CD14-positive monocyte (primary cell): ENCODE data around the gene BCAS1. TPM values are rescaled to one million over a fixed set of nuclear protein-coding genes. Genes with fewer than 3 reads are reported as not detected.
A peak's percentile ranks its signal among the peaks of the same experiment; 100 is the strongest.

Source experiments
- DNase-seq, 3 donors: peaks; one replicate each; pipeline ENCODE4 v3.0.0-alpha.2; 2011 to 2022
- H2AFZ ChIP-seq: 2 replicates; pipeline ENCODE4 v1.6.0; 2012; ENCODE audit warnings: mild to moderate bottlenecking, low read depth, low read length, inconsistent platforms; ENCODE audit not compliant: insufficient read depth, poor library complexity, severe bottlenecking
- H3K27ac ChIP-seq, 2 donors: 1 replicate in 1 of 2; 2 replicates in 1 of 2; pipeline ENCODE4 v1.5.1; 2012 to 2013; ENCODE audit warnings: low read length in 2 of 2, control low read depth in 1 of 2, inconsistent platforms in 1 of 2, low read depth in 1 of 2, mild to moderate bottlenecking in 1 of 2
- H3K27me3 ChIP-seq, 2 donors: one replicate each; pipeline versions ENCODE4 v1.6.0 to v1.6.1; 2011 to 2013; ENCODE audit warnings: low read length in 2 of 2; ENCODE audit not compliant: control insufficient read depth in 2 of 2, insufficient read depth in 2 of 2
- H3K36me3 ChIP-seq, 2 donors: replicated peaks in 1 of 2; 1 replicate in 1 of 2; 2 replicates in 1 of 2; pipeline versions ENCODE4 v1.5.1 to v1.6.1; 2012 to 2013; ENCODE audit warnings: low read length in 2 of 2, control low read depth in 1 of 2, inconsistent platforms in 1 of 2, mild to moderate bottlenecking in 1 of 2; ENCODE audit not compliant: insufficient read depth in 2 of 2, control insufficient read depth in 1 of 2
- H3K4me1 ChIP-seq, 2 donors: 1 replicate in 1 of 2; 2 replicates in 1 of 2; pipeline versions ENCODE4 v1.5.1 to v1.6.1; 2012 to 2013; ENCODE audit warnings: low read length in 2 of 2, control low read depth in 1 of 2, inconsistent platforms in 1 of 2, mild to moderate bottlenecking in 1 of 2, moderate library complexity in 1 of 2; ENCODE audit not compliant: insufficient read depth in 2 of 2, control insufficient read depth in 1 of 2
- H3K4me2 ChIP-seq: replicated peaks from 2 replicates; pipeline ENCODE3; 2012; ENCODE audit warnings: low read length, moderate library complexity, mild to moderate bottlenecking; ENCODE audit not compliant: poor library complexity, severe bottlenecking; ENCODE audit errors: extremely low read depth
- H3K4me3 ChIP-seq, 3 experiments: fragments of 200-600 bp in 1 of 3; sonication (generic) in 1 of 3; replicated peaks in 1 of 3; 1 replicate in 2 of 3; 2 replicates in 1 of 3; pipeline ENCODE4 v1.5.1; 2011 to 2013; ENCODE audit warnings: low read length in 3 of 3, mild to moderate bottlenecking in 3 of 3, control low read depth in 2 of 3, low read depth in 2 of 3, inconsistent platforms in 1 of 3, moderate library complexity in 1 of 3
- H3K79me2 ChIP-seq: 2 replicates; pipeline ENCODE4 v1.6.0; 2012; ENCODE audit warnings: mild to moderate bottlenecking, control low read depth, inconsistent platforms, low read length, moderate library complexity; ENCODE audit not compliant: insufficient read depth
- H3K9ac ChIP-seq: 2 replicates; pipeline ENCODE4 v1.6.0; 2017; ENCODE audit warnings: low read length, mild to moderate bottlenecking; ENCODE audit not compliant: insufficient read depth, poor library complexity, severe bottlenecking
- H3K9me3 ChIP-seq, 2 donors: replicated peaks in 1 of 2; 1 replicate in 1 of 2; 2 replicates in 1 of 2; pipeline versions ENCODE4 v1.5.1 to v1.6.1; 2012 to 2013; ENCODE audit warnings: low read length in 2 of 2, control low read depth in 1 of 2; ENCODE audit not compliant: control insufficient read depth in 1 of 2, insufficient read depth in 1 of 2
- H4K20me1 ChIP-seq: 2 replicates; pipeline ENCODE4 v1.6.0; 2012; ENCODE audit warnings: mild to moderate bottlenecking, low read length, control low read depth, moderate library complexity; ENCODE audit not compliant: insufficient read depth
- H3K27ac Mint-ChIP-seq, 7 donors: one replicate each; pipeline ENCODE4 v1.8.0; 2020; ENCODE audit warnings: mild to moderate bottlenecking in 7 of 7, mixed read lengths in 7 of 7, moderate library complexity in 6 of 7, inconsistent platforms in 2 of 7
- H3K27me3 Mint-ChIP-seq, 3 donors: one replicate each; pipeline ENCODE4 v1.8.0; 2021 to 2022; ENCODE audit warnings: low read depth in 3 of 3, mild to moderate bottlenecking in 3 of 3, mixed read lengths in 3 of 3, moderate library complexity in 3 of 3, inconsistent platforms in 1 of 3
- H3K36me3 Mint-ChIP-seq, 2 donors: one replicate each; pipeline ENCODE4 v1.8.0; 2020; ENCODE audit warnings: mixed read lengths in 2 of 2, inconsistent platforms in 1 of 2, mild to moderate bottlenecking in 1 of 2
- H3K4me1 Mint-ChIP-seq: one replicate; pipeline ENCODE4 v1.8.0; 2020; ENCODE audit warnings: mild to moderate bottlenecking, mixed read lengths
- H3K4me3 Mint-ChIP-seq, 2 donors: one replicate each; pipeline ENCODE4 v1.8.0; 2020; ENCODE audit warnings: mild to moderate bottlenecking in 2 of 2, mixed read lengths in 2 of 2, moderate library complexity in 1 of 2
- H3K9me3 Mint-ChIP-seq, 7 donors: one replicate each; pipeline ENCODE4 v1.8.0; 2020 to 2022; ENCODE audit warnings: mixed read lengths in 7 of 7, mild to moderate bottlenecking in 6 of 7, moderate library complexity in 6 of 7, inconsistent platforms in 2 of 7
- WGBS: methylation state at CpG from one replicate; pipeline ENCODE4 v1.1.5; 2013; ENCODE audit warnings: missing lambda C conversion rate; ENCODE audit not compliant: insufficient coverage; 5-methylcytosine and 5-hydroxymethylcytosine counted together
- intact Hi-C, 2 donors: fragments of 100-400 bp; cut with micrococcal nuclease; formaldehyde crosslinking; loops; one replicate each; pipeline versions ENCODE4 v1.15.0 to v1.15.1; 2023
- polyA plus RNA-seq, 3 donors: library from polyadenylated mRNA; depleted of rRNA in 1 of 3; unstranded in 2 of 3; stranded (reverse) in 1 of 3; fragments of 300-500 nt in 2 of 3; fragments of >200 nt in 1 of 3; fragmentation: Illumina TruSeq in 2 of 3; gene quantifications; 1 replicate in 2 of 3; 2 replicates in 1 of 3; pipeline ENCODE4 v1.2.3, GENCODE V29; 2012 to 2021
- TF ChIP-seq, protein P1 (sequence below): fragments of 200-600 bp; IDR thresholded peaks from one replicate; pipeline ENCODE4 v1.8.0; 2022; ENCODE audit warnings: antibody characterized with exemption, mild to moderate bottlenecking

BCAS1 gene
- polyA plus RNA-seq, 3 donors: 0.01 to 0.02 TPM; not detected in 1

GRCh38 chr20:53899351-53900167 is 170.8 kb downstream of the BCAS1 start:
- H2AFZ ChIP-seq: no peak overlapping the region
- peak; percentile 77 to 86 (median 84) for DNase-seq
- 36% methylated on average over 5 of the region's 8 CpGs for WGBS
- H3K4me1 Mint-ChIP-seq: peaks cover 44% of the 10 kb centered on the region
- intact Hi-C loops: no loop called here
- H3K27ac Mint-ChIP-seq: peak overlapping the region in 2 of 7 donors; percentile 63 to 75
- H3K9me3 Mint-ChIP-seq: peaks cover 0 to 2% (median 0%) of the 10 kb centered on the region in 7 donors
- no peak overlapping the region for H3K9ac ChIP-seq
- H3K27me3 ChIP-seq: no peaks in the 10 kb centered on the region
- no peaks in the 10 kb centered on the region for H3K36me3 ChIP-seq
- TF ChIP-seq, protein P1, sequence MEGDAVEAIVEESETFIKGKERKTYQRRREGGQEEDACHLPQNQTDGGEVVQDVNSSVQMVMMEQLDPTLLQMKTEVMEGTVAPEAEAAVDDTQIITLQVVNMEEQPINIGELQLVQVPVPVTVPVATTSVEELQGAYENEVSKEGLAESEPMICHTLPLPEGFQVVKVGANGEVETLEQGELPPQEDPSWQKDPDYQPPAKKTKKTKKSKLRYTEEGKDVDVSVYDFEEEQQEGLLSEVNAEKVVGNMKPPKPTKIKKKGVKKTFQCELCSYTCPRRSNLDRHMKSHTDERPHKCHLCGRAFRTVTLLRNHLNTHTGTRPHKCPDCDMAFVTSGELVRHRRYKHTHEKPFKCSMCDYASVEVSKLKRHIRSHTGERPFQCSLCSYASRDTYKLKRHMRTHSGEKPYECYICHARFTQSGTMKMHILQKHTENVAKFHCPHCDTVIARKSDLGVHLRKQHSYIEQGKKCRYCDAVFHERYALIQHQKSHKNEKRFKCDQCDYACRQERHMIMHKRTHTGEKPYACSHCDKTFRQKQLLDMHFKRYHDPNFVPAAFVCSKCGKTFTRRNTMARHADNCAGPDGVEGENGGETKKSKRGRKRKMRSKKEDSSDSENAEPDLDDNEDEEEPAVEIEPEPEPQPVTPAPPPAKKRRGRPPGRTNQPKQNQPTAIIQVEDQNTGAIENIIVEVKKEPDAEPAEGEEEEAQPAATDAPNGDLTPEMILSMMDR: no peak
- peaks cover 44 to 49% of the 10 kb centered on the region in 2 donors for H3K4me1 ChIP-seq
- H3K36me3 Mint-ChIP-seq: no peaks in the 10 kb centered on the region
- H3K27me3 Mint-ChIP-seq: peaks cover 2 to 4% (median 4%) of the 10 kb centered on the region in 3 donors
- peak overlapping the region in 1 of 2 donors; percentile 62 for H3K27ac ChIP-seq
- no peak overlapping the region for H3K4me2 ChIP-seq
- no peak overlapping the region for H3K4me3 ChIP-seq
- H3K9me3 ChIP-seq: no peaks in the 10 kb centered on the region
- no peaks in the 10 kb centered on the region for H4K20me1 ChIP-seq
- no peak overlapping the region for H3K4me3 Mint-ChIP-seq
- H3K79me2 ChIP-seq: no peaks in the 10 kb centered on the region

DNA sequence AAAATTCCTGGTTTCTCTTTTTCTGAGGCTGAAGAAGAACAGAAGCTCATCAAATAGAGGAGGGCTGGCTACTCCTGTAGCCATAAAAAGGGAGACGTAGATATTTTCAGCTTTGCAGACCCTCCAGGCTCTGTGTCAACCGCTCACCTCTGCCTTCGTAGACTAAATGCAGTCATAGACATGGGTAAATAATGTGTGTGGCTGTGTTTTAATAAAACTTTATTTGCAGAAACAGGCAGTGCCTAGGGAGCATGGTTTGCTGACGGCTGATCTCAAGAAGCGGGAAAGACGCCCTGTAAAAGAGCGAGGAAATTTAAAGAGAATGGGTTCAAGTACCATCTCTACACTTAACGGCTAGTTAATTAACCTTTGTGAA is 171.8 kb downstream of the BCAS1 start:
- peaks cover 38% of the 10 kb centered on the region for H3K4me1 Mint-ChIP-seq

More for the DNA sequence above, 171.8 kb downstream of the BCAS1 start:
- intact Hi-C loops: no loop called here
- Histone ChIP-seq H3K79me2 (no peaks in the 10 kb centered on the region), H3K4me2 (no peak overlapping the region), H3K4me3 (no peak overlapping the region), H3K36me3 (no peaks in the 10 kb centered on the region), H3K27ac (no peak overlapping the region), H3K9ac (no peak overlapping the region), H3K4me1 (peaks cover 34 to 38% of the 10 kb centered on the region in 2 donors), H3K9me3 (no peaks in the 10 kb centered on the region), H2AFZ (no peak overlapping the region), H3K27me3 (no peaks in the 10 kb centered on the region), H4K20me1 (no peaks in the 10 kb centered on the region)
- Mint-ChIP-seq H3K27ac (no peak overlapping the region), H3K4me3 (no peak overlapping the region), H3K27me3 (peaks cover 2 to 4% (median 4%) of the 10 kb centered on the region in 3 donors), H3K36me3 (no peaks in the 10 kb centered on the region), H3K9me3 (peaks cover 0 to 2% (median 0%) of the 10 kb centered on the region in 7 donors)
- no peak for DNase-seq
- TF ChIP-seq, protein P1: no peak
- WGBS: 100% methylated on average over 4 of the region's 8 CpGs
